ENCODE results near the gene TNFRSF11A. TPM values are rescaled to one million over a fixed set of nuclear protein-coding genes. Genes with fewer than 3 reads are reported as not detected.

Gene TNFRSF11A
- total RNA-seq = 6.5 TPM

DNA sequence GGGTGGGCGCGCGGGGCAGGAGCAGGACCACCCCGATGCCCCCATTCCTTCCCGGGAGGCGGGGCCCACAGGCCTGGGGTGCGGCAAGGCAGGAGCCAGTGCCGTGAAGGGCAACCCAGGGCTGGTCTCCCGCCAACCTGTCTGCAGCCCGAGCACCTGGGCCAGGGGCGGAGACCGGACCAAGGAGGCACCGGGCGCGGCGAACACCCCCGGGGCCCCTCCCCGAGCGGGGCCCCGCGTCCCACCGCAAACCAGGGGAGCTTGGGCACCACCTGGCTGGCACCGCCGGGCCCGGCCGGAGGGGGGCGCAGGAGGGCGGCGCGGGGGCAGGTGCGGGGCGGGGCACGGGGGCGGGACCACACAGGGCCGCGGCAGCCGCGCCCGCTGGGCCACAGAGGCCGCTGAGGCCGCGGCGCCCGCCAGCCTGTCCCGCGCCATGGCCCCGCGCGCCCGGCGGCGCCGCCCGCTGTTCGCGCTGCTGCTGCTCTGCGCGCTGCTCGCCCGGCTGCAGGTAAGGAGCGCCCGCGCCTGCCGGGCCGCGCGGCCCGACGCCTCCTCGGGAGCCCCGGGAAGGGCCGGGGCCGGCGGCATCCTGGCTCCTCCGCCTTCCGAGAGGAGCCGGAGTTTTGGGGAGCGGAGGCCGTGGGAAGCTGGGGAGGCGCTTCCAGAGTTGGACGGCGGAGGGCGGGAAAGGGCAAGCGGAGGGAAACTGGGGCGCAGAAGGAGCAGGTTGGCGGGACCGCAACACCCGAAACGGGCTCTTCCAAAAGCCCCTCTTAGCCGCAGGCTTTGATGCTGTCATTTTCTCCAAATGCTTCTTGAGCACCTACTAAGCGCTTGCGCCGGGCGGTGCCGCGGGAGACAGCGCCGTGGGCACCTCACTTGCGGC lies at the start of gene TNFRSF11A:
Gene TNFRSF11A (plus strand): TSS at position 394 of the 889 bp plus-strand sequence. CDS start 43 bp downstream, at position 437.
- DNase-seq (ENCODE audit: low spot score) = no peak

DNA sequence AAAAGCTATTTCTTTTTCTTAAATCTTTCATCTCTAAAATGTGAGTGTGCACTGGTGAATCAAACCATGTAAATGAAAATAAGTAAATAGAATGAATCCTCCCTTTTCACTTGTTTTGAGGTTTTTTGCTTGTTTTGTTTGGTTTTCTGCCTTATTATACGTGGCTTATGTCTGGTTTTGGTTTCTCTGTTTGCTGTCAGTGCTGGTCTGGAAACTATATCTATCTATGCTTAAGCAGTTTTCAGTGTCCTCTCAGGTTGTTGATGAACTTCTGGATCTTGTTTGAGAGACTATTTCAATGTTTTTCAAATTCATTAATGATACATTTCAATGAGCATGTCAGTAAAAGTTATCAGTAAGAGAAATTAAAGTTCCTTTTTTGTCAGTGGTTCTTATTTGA lies 48.1 kb upstream of the TNFRSF11A start:
- DNase-seq (ENCODE audit: low spot score) = no peak

DNA sequence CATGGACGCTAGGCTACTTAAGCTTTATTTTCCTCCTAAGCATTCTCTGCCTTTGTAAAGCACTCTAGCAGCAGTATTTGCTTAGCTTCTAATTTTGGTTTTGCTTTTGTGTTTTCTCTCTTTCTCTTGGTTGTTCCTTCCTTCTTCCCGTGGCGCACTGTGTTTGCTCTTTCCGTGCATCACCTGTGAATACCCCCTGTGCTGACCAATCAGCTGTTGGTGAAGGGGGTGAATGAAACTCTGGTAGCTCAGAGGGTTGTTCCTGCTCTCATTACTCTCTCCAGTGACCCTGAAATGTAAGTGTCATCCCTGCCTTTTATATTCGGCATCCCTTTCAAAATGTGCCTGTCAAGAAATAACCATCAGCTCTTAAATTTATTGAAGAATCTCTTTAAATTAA lies 45.5 kb upstream of the TNFRSF11A start:
- no peak for DNase-seq (ENCODE audit: low spot score)

DNA sequence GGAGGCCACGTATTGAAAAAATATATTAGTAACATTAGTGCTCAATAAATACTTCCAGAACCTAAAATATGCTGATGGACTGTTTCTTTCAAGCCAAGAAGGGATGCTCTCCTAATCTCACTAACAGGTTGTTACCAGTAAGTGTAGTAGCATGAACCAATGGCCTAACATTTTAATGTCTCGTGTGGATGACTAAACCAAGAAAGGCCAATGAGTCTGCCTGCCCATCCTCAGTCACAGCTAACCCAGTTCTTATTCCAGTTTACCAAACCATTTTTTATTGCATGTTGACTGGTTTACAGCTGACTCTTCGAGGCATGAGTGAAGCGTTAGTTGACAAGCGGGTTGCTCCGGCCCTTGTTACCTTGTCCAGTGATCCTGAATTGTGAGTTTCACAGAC lies 45.1 kb upstream of the TNFRSF11A start:
- no peak for DNase-seq (ENCODE audit: low spot score)

DNA sequence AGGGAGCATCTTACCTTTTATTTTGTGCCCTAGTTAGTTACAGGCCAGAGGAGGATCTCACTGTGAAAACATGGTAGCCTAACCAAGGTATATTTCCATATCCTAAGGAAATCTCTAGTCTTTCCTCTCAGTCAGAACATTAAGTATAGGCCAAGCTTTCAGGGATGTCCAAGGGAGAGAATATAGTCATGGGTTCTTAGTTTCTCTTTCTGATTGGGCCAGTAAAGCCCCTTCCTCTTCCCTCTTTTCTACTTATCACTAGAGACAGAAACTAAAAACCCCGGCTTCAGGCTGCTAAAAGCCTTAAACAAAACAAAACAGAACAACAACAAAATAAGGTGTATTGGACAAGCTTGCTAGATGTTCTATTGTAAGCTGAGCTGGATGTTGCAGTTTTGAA lies 44.3 kb upstream of the TNFRSF11A start:
- no peak for DNase-seq (ENCODE audit: low spot score)

DNA sequence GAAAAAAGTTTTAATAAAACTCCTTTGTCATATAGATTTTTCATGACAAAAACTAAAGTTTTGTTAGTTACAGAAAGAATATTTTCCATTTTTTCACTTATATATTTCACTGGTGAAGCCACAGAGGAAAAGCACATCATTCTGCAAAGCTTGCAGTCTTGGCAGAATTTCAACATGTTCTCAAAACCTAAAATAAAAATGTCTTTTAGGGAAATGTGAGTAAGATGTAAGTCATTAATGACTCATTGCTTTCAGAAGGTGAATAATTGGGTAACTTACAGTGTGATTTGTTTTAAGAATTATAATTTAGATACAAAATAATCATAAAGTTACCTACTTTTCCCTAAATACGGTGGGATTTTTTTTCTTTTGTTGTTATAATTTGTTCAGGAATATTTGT lies 43.4 kb upstream of the TNFRSF11A start:
- no peak for DNase-seq (ENCODE audit: low spot score)

DNA sequence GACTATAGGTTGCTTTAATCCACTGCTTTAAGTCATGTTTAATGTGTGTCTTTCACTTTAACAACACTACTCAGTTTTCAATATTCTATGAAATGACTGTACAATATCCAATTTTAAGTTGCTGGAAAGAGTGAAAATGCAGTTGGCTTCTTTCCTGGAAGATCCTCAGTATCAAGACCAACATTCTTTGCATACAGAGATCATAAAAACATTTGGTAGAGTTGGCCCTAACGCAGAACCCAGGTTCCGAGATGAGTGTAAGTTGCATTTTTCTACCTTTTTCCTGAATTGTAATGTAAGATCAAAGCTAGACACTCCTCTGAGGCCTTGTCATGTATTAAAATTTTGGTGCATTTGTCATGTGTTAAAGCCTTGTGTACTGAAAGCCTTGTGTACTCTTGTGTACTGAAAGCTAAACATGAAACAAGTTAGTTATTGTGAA lies 42.9 kb upstream of the TNFRSF11A start:
- DNase-seq (ENCODE audit: low spot score) = no peak

DNA sequence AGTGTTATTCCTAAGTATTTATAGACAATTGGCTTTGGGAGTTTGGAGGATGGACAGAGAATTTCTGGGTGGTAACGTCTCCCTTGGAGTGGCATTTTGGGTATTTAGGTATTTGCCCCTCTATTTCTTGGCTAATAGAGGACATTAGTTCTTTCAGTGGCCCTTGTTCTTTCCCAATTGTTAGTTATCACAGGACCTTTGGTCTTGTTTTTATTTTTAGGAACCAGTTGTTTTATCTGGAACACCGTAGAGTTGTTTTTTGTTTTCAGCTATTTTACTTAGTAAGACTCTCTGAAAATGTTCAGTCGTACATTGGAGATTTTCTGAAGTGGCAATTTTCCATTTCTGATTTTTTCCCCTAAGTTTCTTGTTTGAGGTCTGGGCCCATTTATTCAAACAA lies 40.5 kb upstream of the TNFRSF11A start:
- no peak for DNase-seq (ENCODE audit: low spot score)

DNA sequence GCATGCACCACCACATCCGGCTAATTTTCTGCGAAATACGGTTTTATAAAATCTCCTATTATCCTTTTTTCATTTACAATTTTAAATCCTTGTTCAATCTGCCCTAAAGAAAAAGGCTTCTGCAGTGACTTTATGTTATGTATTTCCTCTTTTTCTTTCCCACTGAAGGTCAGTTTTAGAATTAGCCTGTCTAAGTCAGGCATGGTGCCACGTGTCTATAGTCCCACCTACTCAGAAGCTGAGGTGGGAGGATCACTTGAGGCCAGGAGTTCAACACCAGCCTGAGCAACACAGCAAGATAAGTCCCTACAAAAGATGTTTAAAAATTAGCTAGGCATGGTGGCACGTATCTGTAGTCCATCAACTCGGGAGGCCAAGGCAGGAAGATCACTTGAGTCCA lies 39.8 kb upstream of the TNFRSF11A start:
- DNase-seq (ENCODE audit: low spot score) = no peak

DNA sequence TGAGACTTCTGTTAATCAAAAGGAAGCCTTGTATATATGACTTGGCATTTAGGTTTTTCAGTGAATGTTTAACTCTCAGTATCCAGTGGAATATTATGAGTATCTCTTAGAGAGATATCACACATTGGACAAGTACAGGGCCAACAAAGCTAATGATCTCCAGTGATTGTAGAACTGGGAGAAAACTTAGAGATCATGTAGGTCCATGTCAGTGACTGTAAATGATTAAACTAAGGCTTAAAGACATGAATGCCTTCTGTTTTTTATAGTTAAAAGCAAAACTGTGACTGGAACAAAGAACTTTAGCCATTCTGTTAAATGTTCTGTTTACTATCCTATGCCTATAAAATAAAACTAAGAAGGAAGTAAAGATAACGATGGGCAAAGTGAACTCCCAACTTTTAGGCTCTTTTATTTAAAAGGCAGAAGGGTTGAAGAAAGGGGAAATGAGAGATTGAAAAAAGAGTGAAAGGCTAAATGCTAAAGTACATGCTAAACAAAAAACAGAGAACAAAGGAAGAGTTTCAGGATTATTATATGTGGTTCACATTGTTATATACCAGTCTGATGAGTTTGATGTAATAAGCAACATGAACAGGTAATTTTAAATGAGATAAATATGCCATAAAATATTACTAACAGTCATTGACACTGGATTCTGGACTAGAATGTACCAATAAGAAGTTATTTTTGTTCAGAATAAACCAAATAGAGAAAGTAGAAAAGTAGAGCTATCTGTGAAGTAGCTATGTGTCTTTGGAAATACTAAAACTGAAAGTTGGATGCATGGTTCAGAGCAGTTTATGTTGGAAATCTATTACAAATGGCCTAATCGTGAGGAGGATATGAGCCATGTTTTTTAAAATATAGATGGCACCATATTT lies 37.1 kb upstream of the TNFRSF11A start:
- no peak for DNase-seq (ENCODE audit: low spot score)

DNA sequence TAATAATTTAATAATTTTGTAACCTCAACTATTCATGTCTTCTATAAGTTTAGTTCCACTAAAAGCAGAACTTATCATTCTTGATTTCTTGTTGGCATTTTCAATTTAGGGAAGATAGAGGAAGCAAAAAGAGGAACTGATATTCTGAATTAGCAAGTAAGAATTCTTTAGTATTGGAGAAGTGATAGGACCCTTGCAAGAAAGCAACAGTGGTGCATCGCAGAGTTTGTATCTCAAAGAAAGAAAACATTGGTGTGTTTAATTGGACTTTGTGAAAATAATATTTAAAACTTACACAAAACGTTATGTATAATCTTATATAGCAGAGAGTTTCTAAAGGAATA lies 36.5 kb upstream of the TNFRSF11A start:
- DNase-seq (ENCODE audit: low spot score) = no peak

DNA sequence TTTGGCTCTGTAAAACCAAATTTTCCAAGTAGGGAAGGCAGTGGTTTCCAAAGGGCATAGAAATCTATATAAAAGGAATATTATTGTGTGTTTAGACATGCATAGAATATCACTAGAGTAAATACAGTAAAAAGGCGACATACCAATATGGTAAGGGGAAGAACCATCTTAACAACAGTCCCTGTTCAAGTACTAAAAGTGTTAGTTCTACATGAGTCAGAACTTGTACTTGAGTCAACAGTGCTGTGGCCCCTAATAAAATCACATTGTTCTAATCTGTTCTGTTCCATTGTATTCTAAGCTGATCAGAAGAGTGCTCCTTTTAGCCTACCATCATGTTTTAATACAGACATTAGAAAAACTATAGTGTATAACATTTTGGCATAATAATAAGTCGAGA lies 36.1 kb upstream of the TNFRSF11A start:
- DNase-seq (ENCODE audit: low spot score) = no peak

DNA sequence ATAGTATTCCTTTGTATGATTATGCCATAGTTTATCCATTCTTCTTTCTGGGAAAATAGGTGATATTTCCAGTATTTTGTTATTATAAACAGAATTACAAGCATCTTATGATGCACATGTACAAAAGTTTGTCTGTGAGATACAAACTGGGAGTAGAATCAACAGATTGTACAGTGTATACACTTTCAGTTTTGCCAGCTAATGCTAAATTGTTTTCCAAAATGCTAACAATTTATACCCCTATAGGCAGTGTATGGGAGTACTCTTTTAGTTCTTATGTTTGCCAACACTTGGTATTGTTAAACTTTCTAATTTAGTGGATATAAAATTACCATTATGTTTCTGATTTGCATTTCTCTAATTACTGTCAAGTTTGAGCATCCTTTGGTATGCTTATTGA lies 31.0 kb upstream of the TNFRSF11A start:
- DNase-seq (ENCODE audit: low spot score) = no peak

DNA sequence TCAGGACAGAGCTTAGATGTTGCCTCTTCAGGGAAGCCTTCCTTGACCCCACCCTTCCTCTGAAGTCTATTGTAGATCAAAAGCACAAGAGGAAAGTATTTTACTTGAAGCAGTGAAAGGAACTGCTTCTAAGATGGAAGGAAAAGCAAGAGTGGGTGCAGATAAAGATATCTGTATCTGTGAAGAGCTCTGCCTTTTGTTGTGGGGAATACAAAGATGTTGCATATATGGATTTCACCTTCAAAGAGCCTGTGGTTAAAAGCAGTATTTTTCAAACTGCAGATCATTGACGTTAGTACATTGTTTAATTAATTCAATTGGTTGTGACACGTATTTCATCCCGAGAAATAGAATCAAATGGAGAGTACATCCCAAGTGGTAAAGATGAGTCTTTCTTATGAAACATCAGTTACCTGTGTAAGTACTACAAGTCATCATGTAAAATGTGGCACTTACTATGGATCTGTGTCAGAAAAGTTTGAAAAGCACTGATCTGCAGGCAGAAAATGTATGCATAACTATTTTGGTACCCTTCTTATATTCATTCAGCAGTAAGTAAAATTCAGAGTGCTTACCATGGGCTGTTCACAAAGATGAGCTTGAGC lies 24.6 kb upstream of the TNFRSF11A start:
- DNase-seq (ENCODE audit: low spot score) = no peak

DNA sequence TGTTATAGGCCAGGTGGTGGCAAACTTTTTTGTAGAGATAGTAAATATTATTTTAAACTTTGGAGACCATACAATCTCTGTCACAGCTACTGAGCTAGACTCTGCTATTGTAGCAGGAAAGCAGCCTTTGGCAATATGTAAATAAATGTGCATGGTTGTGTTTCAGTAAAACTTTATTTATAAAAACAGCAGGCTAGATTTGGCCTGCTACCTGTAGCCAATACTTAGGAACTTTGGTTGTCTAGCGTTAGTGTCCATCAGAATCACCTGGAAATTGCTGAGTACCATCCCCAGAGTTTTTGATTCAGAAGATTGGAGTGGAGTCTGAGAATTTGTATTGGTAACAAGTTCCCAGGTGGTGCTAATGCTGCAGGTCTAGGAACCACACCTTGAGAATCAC lies 23.8 kb upstream of the TNFRSF11A start:
- DNase-seq (ENCODE audit: low spot score) = no peak

DNA sequence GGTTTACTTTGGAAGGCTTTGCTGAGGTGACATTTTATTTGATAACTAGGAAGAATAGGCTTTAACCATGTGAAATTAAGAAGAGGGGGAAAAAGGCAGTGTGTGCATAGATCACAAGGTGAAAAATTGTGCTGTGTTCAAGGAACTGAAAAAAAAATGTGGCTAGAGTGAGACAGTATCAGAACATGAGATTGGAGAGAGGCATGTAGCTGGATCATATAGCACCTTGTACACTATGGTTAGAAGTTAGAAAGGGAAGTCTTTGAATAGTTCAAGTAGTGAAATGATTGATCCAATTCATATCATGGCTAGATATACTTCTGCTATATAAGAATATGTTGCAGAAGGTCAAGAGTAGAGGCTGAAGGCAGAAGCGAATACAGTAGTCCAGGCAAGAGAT lies 12.3 kb upstream of the TNFRSF11A start:
- no peak for DNase-seq (ENCODE audit: low spot score)

DNA sequence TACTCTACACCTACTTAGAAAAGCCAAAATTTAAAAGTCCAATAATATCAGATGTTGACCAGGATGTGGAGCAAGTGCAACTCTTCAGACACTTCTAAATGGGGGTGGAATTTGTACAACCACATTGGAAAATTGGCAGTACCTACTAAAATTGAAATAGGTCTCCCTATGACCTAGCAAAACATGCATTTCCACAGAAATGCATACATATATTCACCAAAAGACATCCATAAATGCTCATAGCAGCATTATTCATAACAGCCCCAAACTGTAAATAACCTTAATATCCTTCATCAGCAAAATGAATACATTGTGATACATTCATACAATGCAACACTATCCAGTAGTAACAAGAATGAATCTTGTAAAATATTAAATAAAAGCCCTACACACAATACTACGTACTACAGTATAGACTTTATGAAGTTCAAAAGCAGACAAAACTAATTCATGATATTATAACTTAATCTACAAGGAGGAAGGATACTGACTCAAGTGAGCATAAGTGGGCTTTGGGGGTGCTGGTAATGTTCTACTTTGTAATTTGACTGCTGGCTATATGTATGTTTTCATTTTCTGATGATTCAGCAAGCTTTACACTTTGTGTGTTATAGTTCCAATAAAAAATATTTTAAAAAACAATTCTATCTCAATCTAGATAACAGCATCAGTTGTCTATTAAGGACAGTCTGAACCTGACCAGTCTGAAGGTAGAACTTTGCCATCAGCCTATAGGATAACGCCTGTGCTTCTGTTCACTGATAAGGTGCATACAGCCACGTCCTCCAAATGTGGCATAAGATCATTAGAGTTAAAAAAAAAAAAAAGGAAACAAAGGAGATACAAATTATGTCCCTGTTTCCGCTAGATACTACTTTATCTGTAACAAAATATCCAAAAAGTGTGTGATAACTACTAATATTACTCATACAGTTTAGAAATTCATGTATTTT lies 6.6 kb upstream of the TNFRSF11A start:
- DNase-seq (ENCODE audit: low spot score) = no peak

DNA sequence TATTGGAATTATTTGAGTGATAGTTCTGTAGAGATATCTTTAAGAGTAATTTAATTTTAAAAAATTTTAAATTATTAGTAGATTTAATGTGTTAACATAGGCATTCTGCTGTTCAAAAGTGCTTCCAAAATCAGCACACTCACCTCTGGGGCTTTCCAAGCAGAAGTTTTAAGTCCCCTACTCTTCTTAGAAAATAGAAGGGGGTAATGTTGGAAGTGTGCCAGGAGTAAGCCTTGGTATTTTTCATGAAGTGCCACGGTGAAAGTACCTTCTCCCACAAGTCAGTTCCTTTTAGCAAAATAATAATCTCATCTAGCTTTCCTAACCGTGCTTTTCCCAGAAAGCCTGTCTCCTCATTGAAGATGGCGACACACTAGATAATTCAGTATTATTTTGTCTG lies 3.9 kb upstream of the TNFRSF11A start:
- DNase-seq (ENCODE audit: low spot score) = no peak

DNA sequence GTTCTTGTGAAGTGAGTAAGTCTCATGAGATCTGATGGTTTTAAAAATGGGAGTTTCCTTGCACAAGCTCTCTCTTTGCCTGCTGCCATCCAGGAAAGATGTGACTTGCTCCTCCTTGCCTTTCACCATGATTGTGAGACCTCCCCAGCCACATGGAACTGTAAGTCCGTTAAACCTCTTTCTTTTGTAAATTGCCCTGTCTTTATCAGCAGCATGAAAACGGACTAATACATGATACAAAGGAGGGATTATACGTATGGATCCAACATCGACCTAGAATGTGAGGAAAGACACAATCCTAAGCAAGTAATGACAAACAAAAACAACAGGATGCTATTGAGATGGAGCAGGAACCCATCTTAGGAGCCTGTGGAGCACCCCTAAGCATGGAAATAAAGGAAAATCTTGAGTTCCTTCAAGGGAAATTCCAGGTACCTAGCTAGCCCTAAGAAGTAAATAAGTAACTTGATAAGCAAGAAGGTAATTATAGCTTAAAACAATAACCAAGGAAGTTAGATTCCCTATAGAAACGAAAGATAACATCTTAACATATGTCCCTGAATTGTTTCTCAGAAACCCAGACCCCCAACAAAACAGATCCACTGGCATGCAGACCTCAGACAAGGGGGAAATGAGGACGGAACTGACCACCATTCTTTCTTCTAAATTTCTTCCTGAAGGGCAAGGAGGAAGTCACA lies 1.5 kb upstream of the TNFRSF11A start:
- DNase-seq (ENCODE audit: low spot score) = no peak

DNA sequence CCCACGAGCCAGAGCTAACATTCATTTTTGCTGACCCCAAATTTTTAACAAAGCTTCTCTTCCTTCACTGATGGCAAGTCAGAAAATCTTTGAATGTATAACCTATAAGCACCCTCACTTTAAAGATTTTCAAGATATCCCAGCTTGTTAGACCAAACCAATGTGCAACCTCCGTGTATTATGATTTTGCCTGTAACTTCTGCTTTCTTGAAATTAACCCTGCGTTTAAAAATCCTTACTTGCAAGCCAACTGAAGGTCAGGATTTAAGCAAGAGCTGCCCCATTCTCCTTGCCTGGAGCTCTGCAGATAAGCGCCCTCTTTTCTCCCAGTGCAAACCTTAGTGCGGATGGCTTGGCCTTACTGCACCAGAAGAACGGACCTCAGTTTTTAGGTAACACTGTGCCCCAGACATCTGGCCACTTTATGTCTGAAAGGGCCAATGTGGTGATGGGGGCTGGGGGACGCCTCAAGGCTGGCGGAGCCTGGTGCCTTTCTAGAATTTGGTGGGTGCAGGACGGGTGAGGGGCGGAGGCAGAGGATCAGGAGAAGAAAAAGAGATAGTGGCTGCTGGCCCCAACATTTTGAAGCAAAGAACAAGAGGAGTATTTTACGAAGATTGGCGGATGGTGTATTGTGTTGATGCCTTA lies 805 bp upstream of the TNFRSF11A start:
- DNase-seq (ENCODE audit: low spot score) = no peak
